Heart right ventricle (tissue), 16 donors: ENCODE data around the gene NOLC1. TPM values are rescaled to one million over a fixed set of nuclear protein-coding genes. Genes with fewer than 3 reads are reported as not detected.

ENCODE experiments used
- ATAC-seq, 8 donors: fragments of 200-7000 bp; cut with Tn5 transposase; one replicate each; pipeline ENCODE4 v1.9.1; 2020; ENCODE audit warnings: mild to moderate bottlenecking in 8 of 8, moderate library complexity in 8 of 8, moderate number of reproducible peaks in 1 of 8
- DNase-seq, 2 donors: peaks; one replicate each; pipeline ENCODE4 v3.0.0-alpha.2; 2020
- H3K27ac ChIP-seq, 10 donors: fragments of 200-600 bp; sonication (generic) in 2 of 10; one replicate each; pipeline versions ENCODE4 v1.5.0 to v1.8.0; 2020 to 2022; ENCODE audit warnings: mild to moderate bottlenecking in 3 of 10
- H3K27me3 ChIP-seq, 7 donors: fragments of 200-600 bp; one replicate each; pipeline ENCODE4 v1.8.0; 2021 to 2022; ENCODE audit warnings: mild to moderate bottlenecking in 2 of 7
- H3K36me3 ChIP-seq, 9 donors: fragments of 200-600 bp; sonication (generic) in 1 of 9; one replicate each; pipeline versions ENCODE4 v1.5.0 to v1.8.0; 2020 to 2022; ENCODE audit warnings: mild to moderate bottlenecking in 2 of 9
- H3K4me1 ChIP-seq, 9 donors: fragments of 200-600 bp; sonication (generic) in 1 of 9; one replicate each; pipeline versions ENCODE4 v1.5.0 to v1.8.0; 2020 to 2022; ENCODE audit warnings: mild to moderate bottlenecking in 4 of 9
- H3K4me3 ChIP-seq, 10 donors: fragments of 200-600 bp; sonication (generic) in 2 of 10; one replicate each; pipeline versions ENCODE4 v1.5.0 to v1.8.0; 2020 to 2022; ENCODE audit warnings: mild to moderate bottlenecking in 7 of 10, moderate library complexity in 2 of 10
- H3K9me3 ChIP-seq, 11 donors: fragments of 200-600 bp in 10 of 11; sonication (generic) in 2 of 11; one replicate each; pipeline versions ENCODE4 v1.5.0 to v1.8.0; 2013 to 2022; ENCODE audit warnings: mild to moderate bottlenecking in 2 of 11, control low read depth in 1 of 11, moderate library complexity in 1 of 11
- WGBS, 2 donors: extraction: QIAGEN DNeasy Blood & Tissue Kit; methylation state at CpG; one replicate each; pipeline ENCODE4 v1.1.7; 2013; ENCODE audit warnings: inconsistent platforms in 1 of 2; 5-methylcytosine and 5-hydroxymethylcytosine counted together
- intact Hi-C, 10 donors: fragments of 100-400 bp; cut with DNase I; formaldehyde crosslinking; loops; one replicate each; pipeline versions ENCODE4 v1.11.1 to v1.14.2; 2022
- polyA plus RNA-seq, 2 donors: library from polyadenylated mRNA; stranded (reverse); fragments of 200-250 nt; gene quantifications; one replicate each; pipeline ENCODE4 v1.2.3, GENCODE V29; 2013
- total RNA-seq, 10 donors: library from RNA; stranded (reverse); fragmentation: NEBNext Ultra II Directional in 3 of 10; extraction: Animal tissue kit (Norgen Biotek cat#: 25700) in 3 of 10; gene quantifications; one replicate each; pipeline versions ENCODE4 v1.2.1 to v1.2.4, GENCODE V29; 2021 to 2023
- TF ChIP-seq, protein P1 (sequence below), 9 donors: fragments of 200-600 bp; sonication (generic) in 2 of 9; IDR thresholded peaks; one replicate each; pipeline versions ENCODE4 v1.5.0 to v1.8.0; 2021 to 2022; ENCODE audit warnings: antibody characterized with exemption in 9 of 9, mild to moderate bottlenecking in 5 of 9, moderate library complexity in 1 of 9
- donor health status: Arrhythmogenic right ventricular cardiomyopathy.
- donor health status: ischemic (EF 13 %, LVEDD 7.1; RV severe dilation, severe dysfunction).
- donor health status: healthy with polysubstance abuse.
- donor health status: DM: no; HTN: yes; CAD: no.
- donor health status: DM: no; HTN: no; CAD: no.
- donor health status: ischemic (EF 25% LVEDD 6.9; RV normal size, moderate dysfunction).
- donor health status: ischemic (EF 25% LVEDD 5.7; RV mildly dilated, moderate dysfunction).
- donor health status: healthy.
- donor health status: DM: yes; HTN: yes; CAD: no.
- donor health status: Ischemic cardiomyopathy.
- donor health status: ischemic (EF 35%, LVEDD 5.7; RV mildly dilated, moderate dysfunction).
- donor health status: nonischemic (EF 11% LVEDD 7.7; RV severe dilation, severe dysfunction).
- donor health status: DM: yes; HTN: yes; CAD: no.
- donor health status: PGD.
- donor health status: ischemic (EF 29% LVEDD 5.4; RV normal size, mild dysfunction).
- donor health status: nonischemic (EF 23%, LVEDD 6.1; RV moderate dilation, normal function).

The NOLC1 gene
- total and polyA plus RNA-seq, 12 donors, result 8.6 to 45.5 (median 27.8) TPM

DNA sequence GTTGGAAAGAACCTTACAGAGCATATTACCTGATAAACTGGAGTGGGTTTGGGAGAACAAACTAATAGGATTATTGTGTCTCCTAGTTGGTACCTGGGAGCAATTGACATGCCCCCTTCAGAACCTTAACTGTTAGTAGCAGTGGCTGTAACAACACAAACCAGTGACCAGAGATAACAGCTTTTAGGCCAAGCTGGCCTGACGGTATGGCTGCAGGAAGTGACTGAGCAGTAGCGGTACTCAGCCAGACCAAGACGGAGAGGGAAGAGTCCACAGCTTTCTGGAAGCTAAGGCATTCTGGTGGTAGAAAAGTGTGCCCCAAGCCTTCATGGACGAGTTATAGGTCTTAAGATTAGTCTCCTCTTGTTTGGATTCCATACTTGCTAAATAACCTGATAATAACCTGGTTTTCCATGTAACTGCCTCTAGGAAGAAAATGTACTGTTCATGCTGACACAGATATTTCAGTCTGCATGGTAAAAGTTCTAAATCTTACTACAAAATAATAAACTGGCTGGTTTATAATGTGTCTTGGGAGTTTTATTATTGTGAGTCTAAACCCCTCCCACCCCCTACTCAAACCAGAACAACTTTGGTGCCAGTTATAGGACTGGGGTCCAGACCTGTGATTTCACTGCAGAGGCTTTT, 11.3 kb downstream of the NOLC1 start:
- no peak for ATAC-seq

DNA sequence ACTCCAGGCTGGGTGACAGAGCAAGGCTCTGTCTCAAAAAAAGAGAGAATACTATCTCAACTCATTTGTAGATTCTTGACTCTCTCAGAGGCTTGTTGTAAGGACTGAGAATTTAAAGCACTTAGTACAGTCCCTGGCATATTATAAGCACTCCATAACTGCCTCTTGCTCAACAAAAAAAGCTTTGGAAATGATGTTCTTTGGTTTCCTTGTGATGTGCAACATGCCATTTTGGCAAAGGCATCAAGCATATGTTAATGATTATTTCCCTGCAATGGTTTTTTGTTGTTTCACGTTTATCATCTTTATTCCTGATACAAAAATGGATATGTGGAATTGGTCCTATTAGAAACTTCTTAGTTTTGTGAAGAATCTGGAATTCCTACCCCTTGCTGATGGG, 15.7 kb downstream of the NOLC1 start:
- Histone ChIP-seq H3K4me1 (peaks cover 0 to 12% (median 4%) of the 10 kb centered on the region in 9 donors), H3K27me3 (no peaks in the 10 kb centered on the region), H3K36me3 (peaks cover 0 to 23% (median 11%) of the 10 kb centered on the region in 9 donors), H3K9me3 (no peaks in the 10 kb centered on the region), H3K27ac (no peak overlapping the region), H3K4me3 (no peak overlapping the region)
- DNase-seq, result no peak
- intact Hi-C loops, result loop anchor here in 9 of 10 donors (1.0 to 10.0 kb wide), 10 partner anchors 57 to 417 kb away; partner anchors contain the start of genes ELOVL3 (in 5 of the 9) and NFKB2 (in 1 of the 9)
- TF ChIP-seq, protein P1, sequence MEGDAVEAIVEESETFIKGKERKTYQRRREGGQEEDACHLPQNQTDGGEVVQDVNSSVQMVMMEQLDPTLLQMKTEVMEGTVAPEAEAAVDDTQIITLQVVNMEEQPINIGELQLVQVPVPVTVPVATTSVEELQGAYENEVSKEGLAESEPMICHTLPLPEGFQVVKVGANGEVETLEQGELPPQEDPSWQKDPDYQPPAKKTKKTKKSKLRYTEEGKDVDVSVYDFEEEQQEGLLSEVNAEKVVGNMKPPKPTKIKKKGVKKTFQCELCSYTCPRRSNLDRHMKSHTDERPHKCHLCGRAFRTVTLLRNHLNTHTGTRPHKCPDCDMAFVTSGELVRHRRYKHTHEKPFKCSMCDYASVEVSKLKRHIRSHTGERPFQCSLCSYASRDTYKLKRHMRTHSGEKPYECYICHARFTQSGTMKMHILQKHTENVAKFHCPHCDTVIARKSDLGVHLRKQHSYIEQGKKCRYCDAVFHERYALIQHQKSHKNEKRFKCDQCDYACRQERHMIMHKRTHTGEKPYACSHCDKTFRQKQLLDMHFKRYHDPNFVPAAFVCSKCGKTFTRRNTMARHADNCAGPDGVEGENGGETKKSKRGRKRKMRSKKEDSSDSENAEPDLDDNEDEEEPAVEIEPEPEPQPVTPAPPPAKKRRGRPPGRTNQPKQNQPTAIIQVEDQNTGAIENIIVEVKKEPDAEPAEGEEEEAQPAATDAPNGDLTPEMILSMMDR (IDR thresholded peaks at IDR 0.05), result no peak
- 57 to 62% methylated on average over 1 of the region's 1 CpG for WGBS, 2 donors
- no peak for ATAC-seq

More for the DNA sequence above, 11.3 kb downstream of the NOLC1 start:
- Histone ChIP-seq H3K27me3 (no peaks in the 10 kb centered on the region), H3K4me3 (no peak overlapping the region), H3K4me1 (no peaks in the 10 kb centered on the region), H3K27ac (no peak overlapping the region), H3K36me3 (peaks cover 12 to 67% (median 52%) of the 10 kb centered on the region in 9 donors), H3K9me3 (no peaks in the 10 kb centered on the region)
- TF ChIP-seq, protein P1 (IDR thresholded peaks at IDR 0.05), result no peak
- DNase-seq, result no peak
- WGBS, 2 donors, result 68 to 69% methylated on average over 4 of the region's 4 CpGs
- intact Hi-C loops, result loop anchor here in 3 of 10 donors (10.0 kb wide), 4 partner anchors 61 to 421 kb away; partner anchors contain the start of gene ELOVL3 (in 1 of the 3)

DNA sequence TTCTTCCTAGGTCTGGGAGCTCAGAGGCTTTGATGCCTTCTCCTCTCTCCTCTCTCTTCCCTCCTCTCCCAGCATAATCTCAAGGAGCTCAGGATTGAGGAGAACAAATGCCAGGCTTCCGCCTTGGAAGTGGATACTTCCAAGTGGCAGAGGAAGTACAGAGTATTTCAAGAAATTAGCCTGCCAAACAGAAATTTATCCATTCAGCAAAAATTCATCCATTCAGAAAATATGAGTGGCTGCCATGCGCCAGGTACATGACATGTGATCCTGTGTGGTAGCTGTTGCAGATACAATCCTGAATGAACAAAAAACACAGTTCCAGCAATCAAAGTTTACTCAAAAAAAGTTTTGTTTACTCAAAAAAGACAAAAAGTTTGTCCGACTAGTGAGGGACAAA, 18.4 kb downstream of the NOLC1 start:
- Histone ChIP-seq H3K4me3 (no peak overlapping the region), H3K9me3 (no peaks in the 10 kb centered on the region), H3K27me3 (no peaks in the 10 kb centered on the region), H3K36me3 (no peaks in the 10 kb centered on the region), H3K4me1 (peaks cover 0 to 12% (median 4%) of the 10 kb centered on the region in 9 donors), H3K27ac (no peak overlapping the region)
- no peak for ATAC-seq
- 59 to 86% methylated on average over 3 of the region's 3 CpGs for WGBS, 2 donors
- DNase-seq, result no peak
- TF ChIP-seq, protein P1 (IDR thresholded peaks at IDR 0.05), result no peak
- intact Hi-C loops, result loop anchor here in 2 of 10 donors (5.0 kb wide), 2 partner anchors 52 to 182 kb away; no protein-coding TSS in a partner anchor

DNA sequence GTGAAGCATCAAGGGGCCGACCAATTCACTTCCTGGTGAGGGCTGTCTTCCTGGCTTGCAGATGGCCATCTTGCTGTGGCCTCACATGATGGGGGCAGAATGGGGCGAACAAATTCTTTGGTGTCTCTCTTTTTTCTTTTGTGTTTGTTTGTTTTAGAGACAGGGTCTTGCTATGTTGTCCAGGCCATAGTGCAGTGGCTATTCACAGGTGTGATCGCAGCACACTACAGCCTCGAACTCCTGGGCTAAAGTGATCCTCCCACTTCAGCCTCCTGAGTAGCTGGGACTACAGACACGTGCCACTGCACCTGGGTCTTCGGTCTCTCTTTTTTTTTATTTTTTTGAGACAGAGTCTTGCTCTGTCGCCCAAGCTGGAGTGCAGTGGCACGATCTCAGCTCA, 20.1 kb downstream of the NOLC1 start:
- TF ChIP-seq, protein P1 (IDR thresholded peaks at IDR 0.05), result no peak
- no peak overlapping the region for H3K4me3 ChIP-seq
- H3K36me3 ChIP-seq, result no peaks in the 10 kb centered on the region
- DNase-seq (no peak), ATAC-seq (no peak)
- no peak overlapping the region for H3K27ac ChIP-seq
- 86 to 88% methylated on average over 8 of the region's 8 CpGs for WGBS, 2 donors
- peaks cover 0 to 12% (median 4%) of the 10 kb centered on the region in 9 donors for H3K4me1 ChIP-seq
- no peaks in the 10 kb centered on the region for H3K27me3 ChIP-seq
- intact Hi-C loops, result loop anchor here in 2 of 10 donors (5.0 kb wide), 2 partner anchors 50 to 180 kb away; no protein-coding TSS in a partner anchor
- H3K9me3 ChIP-seq, result no peaks in the 10 kb centered on the region
